ENCODE results near the gene MOB1B. TPM values are rescaled to one million over a fixed set of nuclear protein-coding genes. Genes with fewer than 3 reads are reported as not detected.

Gene MOB1B
- polyA plus RNA-seq, 1 donor from 2014 or later: 32.9 TPM

GRCh38 chr4:71020611-71021010 is 118.4 kb downstream of the MOB1B start:
- Histone ChIP-seq H3K4me3 (ENCODE audit: low read length) (no peak overlapping the region), H3F3A (ENCODE audit: insufficient read depth, low read length, poor library complexity, severe bottlenecking) (no peaks in the 10 kb centered on the region), H3K9ac (ENCODE audit: low read length) (no peak overlapping the region), H3K27me3 (ENCODE audit: insufficient read depth, low read depth, low read length) (no peaks in the 10 kb centered on the region), H3K9me3 (ENCODE audit: low read length) (no peaks in the 10 kb centered on the region), H3K79me2 (replicated peaks; ENCODE audit: insufficient read depth, low read length) (no peaks in the 10 kb centered on the region), H2AFZ (ENCODE audit: low read depth, low read length) (no peak overlapping the region), H4K20me1 (ENCODE audit: insufficient read depth) (no peaks in the 10 kb centered on the region), H3K27ac (ENCODE audit: low read length) (no peak overlapping the region), H3K36me3 (ENCODE audit: insufficient read depth, low read length) (peaks cover 8% of the 10 kb centered on the region), H3K9me2 (ENCODE audit: insufficient read depth, low read length) (no peaks in the 10 kb centered on the region), H3K4me2 (ENCODE audit: low read length) (no peak overlapping the region)
- no peak for TF ChIP-seq POLR2AphosphoS5 (IDR thresholded peaks at IDR 0.05)
- no peak for TF ChIP-seq TAF1 (IDR thresholded peaks at IDR 0.05; ENCODE audit: low read depth)
- TF ChIP-seq MXI1 (conservative IDR thresholded peaks at IDR 0.05; ENCODE audit: poor library complexity, severe bottlenecking): no peak
- no peak for TF ChIP-seq SMC3 (conservative IDR thresholded peaks at IDR 0.05; ENCODE audit: poor library complexity)

- Histone ChIP-seq H3K9me2 (ENCODE audit: insufficient read depth, low read length) (no peaks in the 10 kb centered on the region), H2AFZ (ENCODE audit: low read depth, low read length) (no peak overlapping the region), H3K27ac (ENCODE audit: low read length) (no peak overlapping the region), H3F3A (ENCODE audit: insufficient read depth, low read length, poor library complexity, severe bottlenecking) (no peaks in the 10 kb centered on the region), H3K4me2 (ENCODE audit: low read length) (no peak overlapping the region), H3K36me3 (ENCODE audit: insufficient read depth, low read length) (peaks cover 25% of the 10 kb centered on the region), H4K20me1 (ENCODE audit: insufficient read depth) (no peaks in the 10 kb centered on the region), H3K79me2 (replicated peaks; ENCODE audit: insufficient read depth, low read length) (no peaks in the 10 kb centered on the region), H3K9ac (ENCODE audit: low read length) (no peak overlapping the region), H3K9me3 (ENCODE audit: low read length) (no peaks in the 10 kb centered on the region), H3K4me3 (ENCODE audit: low read length) (no peak overlapping the region), H3K27me3 (ENCODE audit: insufficient read depth, low read depth, low read length) (no peaks in the 10 kb centered on the region)
- TF ChIP-seq MXI1 (conservative IDR thresholded peaks at IDR 0.05; ENCODE audit: poor library complexity, severe bottlenecking): no peak
These were observed 123.5 kb downstream of the MOB1B start for GRCh38 chr4:71025654-71026053.

- H3K9ac ChIP-seq (ENCODE audit: low read length): no peak overlapping the region
- peaks cover 25% of the 10 kb centered on the region for H3K36me3 ChIP-seq (ENCODE audit: insufficient read depth, low read length)
- TF ChIP-seq EP300 (conservative IDR thresholded peaks at IDR 0.05; ENCODE audit: poor library complexity, severe bottlenecking) (no peak), SMC3 (conservative IDR thresholded peaks at IDR 0.05; ENCODE audit: poor library complexity) (no peak), RAD21 (conservative IDR thresholded peaks at IDR 0.05) (no peak)
- H3K4me3 ChIP-seq (ENCODE audit: low read length): no peak overlapping the region
- H3K27me3 ChIP-seq (ENCODE audit: insufficient read depth, low read depth, low read length): no peaks in the 10 kb centered on the region
- no peak overlapping the region for H2AFZ ChIP-seq (ENCODE audit: low read depth, low read length)
- H3K79me2 ChIP-seq (replicated peaks; ENCODE audit: insufficient read depth, low read length): no peaks in the 10 kb centered on the region
- H3K27ac ChIP-seq (ENCODE audit: low read length): no peak overlapping the region
- H3K9me2 ChIP-seq (ENCODE audit: insufficient read depth, low read length): no peaks in the 10 kb centered on the region
- no peaks in the 10 kb centered on the region for H4K20me1 ChIP-seq (ENCODE audit: insufficient read depth)
- H3F3A ChIP-seq (ENCODE audit: insufficient read depth, low read length, poor library complexity, severe bottlenecking): no peaks in the 10 kb centered on the region
- no peaks in the 10 kb centered on the region for H3K9me3 ChIP-seq (ENCODE audit: low read length)
- H3K4me2 ChIP-seq (ENCODE audit: low read length): no peak overlapping the region
These were observed 123.9 kb downstream of the MOB1B start for GRCh38 chr4:71026086-71026485.

GRCh38 chr4:71027611-71028010 is 125.4 kb downstream of the MOB1B start:
- Histone ChIP-seq H3K36me3 (ENCODE audit: insufficient read depth, low read length) (peaks cover 25% of the 10 kb centered on the region), H3K9me2 (ENCODE audit: insufficient read depth, low read length) (no peaks in the 10 kb centered on the region), H3K27ac (ENCODE audit: low read length) (no peak overlapping the region), H3F3A (ENCODE audit: insufficient read depth, low read length, poor library complexity, severe bottlenecking) (no peaks in the 10 kb centered on the region), H3K27me3 (ENCODE audit: insufficient read depth, low read depth, low read length) (no peaks in the 10 kb centered on the region), H4K20me1 (ENCODE audit: insufficient read depth) (no peaks in the 10 kb centered on the region), H2AFZ (ENCODE audit: low read depth, low read length) (no peak overlapping the region), H3K79me2 (replicated peaks; ENCODE audit: insufficient read depth, low read length) (no peaks in the 10 kb centered on the region), H3K4me2 (ENCODE audit: low read length) (no peak overlapping the region), H3K4me3 (ENCODE audit: low read length) (no peak overlapping the region), H3K9me3 (ENCODE audit: low read length) (no peaks in the 10 kb centered on the region), H3K9ac (ENCODE audit: low read length) (no peak overlapping the region)
- TF ChIP-seq EZH2 (IDR thresholded peaks at IDR 0.05; ENCODE audit: borderline replicate concordance, insufficient read depth, low read length, poor library complexity, severe bottlenecking) (no peak), POLR2AphosphoS5 (IDR thresholded peaks at IDR 0.05) (no peak), MXI1 (conservative IDR thresholded peaks at IDR 0.05; ENCODE audit: poor library complexity, severe bottlenecking) (no peak), CTCF (IDR thresholded peaks at IDR 0.05; ENCODE audit: poor library complexity, severe bottlenecking) (no peak), REST (IDR thresholded peaks at IDR 0.05; ENCODE audit: borderline replicate concordance) (no peak), RAD21 (conservative IDR thresholded peaks at IDR 0.05) (no peak), SMC3 (conservative IDR thresholded peaks at IDR 0.05; ENCODE audit: poor library complexity) (no peak)

Measured in neural cell (in vitro differentiated cells).